ENCODE measurements around the gene CLEC19A. TPM values are rescaled to one million over a fixed set of nuclear protein-coding genes. Genes with fewer than 3 reads are reported as not detected.

The CLEC19A gene
- total and polyA plus RNA-seq, 2 donors (not counting 3 experiments of a cell fraction or from before 2014, with no cell fraction given) = not detected

- Histone ChIP-seq H3K9ac (replicated peaks; ENCODE audit: extremely low read depth, insufficient read depth, low read length) (no peak overlapping the region), H3K9me1 (replicated peaks; ENCODE audit: control insufficient read depth, extremely low read depth, insufficient read depth, low read length) (no peaks in the 10 kb centered on the region), H3K4me3 (replicated peaks in 1 of 3; ENCODE audit: insufficient read depth in 1 of 3, low read depth in 1 of 3, low read length in 3 of 3) (no peak overlapping the region), H3K4me2 (ENCODE audit: insufficient read depth, low read length) (no peak overlapping the region), H3K27ac (ENCODE audit: insufficient read depth, low read depth, low read length) (no peak overlapping the region), H3K9me3 (replicated peaks; ENCODE audit: control insufficient read depth, insufficient read depth, low read length) (no peaks in the 10 kb centered on the region), H3K79me2 (ENCODE audit: control insufficient read depth, insufficient read depth, low read length) (no peaks in the 10 kb centered on the region), H4K20me1 (replicated peaks; ENCODE audit: control insufficient read depth, extremely low read depth, insufficient read depth, low read length) (no peaks in the 10 kb centered on the region), H3K4me1 (ENCODE audit: control insufficient read depth, extremely low read depth, insufficient read depth, low read length) (no peaks in the 10 kb centered on the region), H2AFZ (ENCODE audit: low read depth, low read length) (no peak overlapping the region), H3K27me3 (ENCODE audit: control insufficient read depth in 2 of 2, insufficient read depth in 2 of 2, low read length in 2 of 2) (no peaks in the 10 kb centered on the region), H3K36me3 (ENCODE audit: control insufficient read depth in 2 of 2, extremely low read depth in 1 of 2, insufficient read depth in 2 of 2, low read length in 2 of 2) (no peaks in the 10 kb centered on the region)
- no peak for DNase-seq (ENCODE audit: low read depth, low spot score)
- FAIRE-seq = no peak
- intact Hi-C loops (cut with micrococcal nuclease) (no loop called here), dilution Hi-C loops (cut with MboI; ENCODE audit: extremely low pct_ligation_motif_present, low sequenced_read_pairs) (no loop called here)
- ChIA-PET CTCF (no interaction called here), POLR2A (no interaction called here)
- TF ChIP-seq, protein P1, sequence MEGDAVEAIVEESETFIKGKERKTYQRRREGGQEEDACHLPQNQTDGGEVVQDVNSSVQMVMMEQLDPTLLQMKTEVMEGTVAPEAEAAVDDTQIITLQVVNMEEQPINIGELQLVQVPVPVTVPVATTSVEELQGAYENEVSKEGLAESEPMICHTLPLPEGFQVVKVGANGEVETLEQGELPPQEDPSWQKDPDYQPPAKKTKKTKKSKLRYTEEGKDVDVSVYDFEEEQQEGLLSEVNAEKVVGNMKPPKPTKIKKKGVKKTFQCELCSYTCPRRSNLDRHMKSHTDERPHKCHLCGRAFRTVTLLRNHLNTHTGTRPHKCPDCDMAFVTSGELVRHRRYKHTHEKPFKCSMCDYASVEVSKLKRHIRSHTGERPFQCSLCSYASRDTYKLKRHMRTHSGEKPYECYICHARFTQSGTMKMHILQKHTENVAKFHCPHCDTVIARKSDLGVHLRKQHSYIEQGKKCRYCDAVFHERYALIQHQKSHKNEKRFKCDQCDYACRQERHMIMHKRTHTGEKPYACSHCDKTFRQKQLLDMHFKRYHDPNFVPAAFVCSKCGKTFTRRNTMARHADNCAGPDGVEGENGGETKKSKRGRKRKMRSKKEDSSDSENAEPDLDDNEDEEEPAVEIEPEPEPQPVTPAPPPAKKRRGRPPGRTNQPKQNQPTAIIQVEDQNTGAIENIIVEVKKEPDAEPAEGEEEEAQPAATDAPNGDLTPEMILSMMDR (IDR thresholded peaks at IDR 0.05; ENCODE audit: extremely low read depth in 1 of 2, insufficient read depth in 1 of 2, low read depth in 1 of 2, low read length in 2 of 2) = no peak
- BruUV-seq (replicated peaks) = no TSS peak
Measured at GRCh38 chr16:19274165-19274797, 11.2 kb upstream of the CLEC19A start.

- dilution Hi-C loops (cut with MboI; ENCODE audit: extremely low pct_ligation_motif_present, low sequenced_read_pairs) (no loop called here), intact Hi-C loops (cut with micrococcal nuclease) (no loop called here)
- H3K9me3 ChIP-seq (replicated peaks; ENCODE audit: control insufficient read depth, insufficient read depth, low read length) = no peaks in the 10 kb centered on the region
- no peak overlapping the region for H3K4me3 ChIP-seq (replicated peaks in 1 of 3; ENCODE audit: insufficient read depth in 1 of 3, low read depth in 1 of 3, low read length in 3 of 3)
- DNase-seq (ENCODE audit: low read depth, low spot score) = no peak
- no peaks in the 10 kb centered on the region for H3K36me3 ChIP-seq (ENCODE audit: control insufficient read depth in 2 of 2, extremely low read depth in 1 of 2, insufficient read depth in 2 of 2, low read length in 2 of 2)
- CTCF ChIA-PET = no interaction called here
- H3K9me1 ChIP-seq (replicated peaks; ENCODE audit: control insufficient read depth, extremely low read depth, insufficient read depth, low read length) = no peaks in the 10 kb centered on the region
- H3K9ac ChIP-seq (replicated peaks; ENCODE audit: extremely low read depth, insufficient read depth, low read length) = no peak overlapping the region
- H3K79me2 ChIP-seq (ENCODE audit: control insufficient read depth, insufficient read depth, low read length) = no peaks in the 10 kb centered on the region
- H3K4me1 ChIP-seq (ENCODE audit: control insufficient read depth, extremely low read depth, insufficient read depth, low read length) = no peaks in the 10 kb centered on the region
- no peak overlapping the region for H3K4me2 ChIP-seq (ENCODE audit: insufficient read depth, low read length)
- BruUV-seq (replicated peaks) = no TSS peak
- FAIRE-seq = no peak
- TF ChIP-seq, protein P1 (IDR thresholded peaks at IDR 0.05; ENCODE audit: extremely low read depth in 1 of 2, insufficient read depth in 1 of 2, low read depth in 1 of 2, low read length in 2 of 2) = no peak
- no peak for TF ChIP-seq POLR2A (IDR thresholded peaks at IDR 0.05; ENCODE audit: low read depth, low read length)
- TF ChIP-seq, protein P2, sequence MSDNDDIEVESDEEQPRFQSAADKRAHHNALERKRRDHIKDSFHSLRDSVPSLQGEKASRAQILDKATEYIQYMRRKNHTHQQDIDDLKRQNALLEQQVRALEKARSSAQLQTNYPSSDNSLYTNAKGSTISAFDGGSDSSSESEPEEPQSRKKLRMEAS (IDR thresholded peaks at IDR 0.05; ENCODE audit: insufficient read depth, insufficient read length) = no peak
- no peak for TF ChIP-seq POLR2AphosphoS5 (IDR thresholded peaks at IDR 0.05; ENCODE audit: insufficient read depth, low read depth, low read length)
- TF ChIP-seq FOS (IDR thresholded peaks at IDR 0.05; ENCODE audit: borderline replicate concordance, insufficient read depth, low read length) = no peak
- no peak for TF ChIP-seq JUN (IDR thresholded peaks at IDR 0.05; ENCODE audit: borderline replicate concordance, insufficient read depth, insufficient read length, low read depth)
- TF ChIP-seq GATA2 (IDR thresholded peaks at IDR 0.05; ENCODE audit: insufficient read depth, insufficient read length, low read depth, low read length) = no peak
- no peak overlapping the region for H2AFZ ChIP-seq (ENCODE audit: low read depth, low read length)
- POLR2A ChIA-PET = no interaction called here
- H4K20me1 ChIP-seq (replicated peaks; ENCODE audit: control insufficient read depth, extremely low read depth, insufficient read depth, low read length) = no peaks in the 10 kb centered on the region
- H3K27ac ChIP-seq (ENCODE audit: insufficient read depth, low read depth, low read length) = no peak overlapping the region
- H3K27me3 ChIP-seq (ENCODE audit: control insufficient read depth in 2 of 2, insufficient read depth in 2 of 2, low read length in 2 of 2) = no peaks in the 10 kb centered on the region
Measured at GRCh38 chr16:19278403-19278802, 7.1 kb upstream of the CLEC19A start.

Data from endothelial cell of umbilical vein (primary cell).